Measurements from ENCODE around the gene DNASE1L2.
A peak's percentile ranks its signal among the peaks of the same experiment; 100 is the strongest.
"Not testable (repeated sequence)": the region's sequence is repeated elsewhere in the genome, so short reads cannot be mapped to it uniquely, and the experiment has no call there.

Gene DNASE1L2, protein sequence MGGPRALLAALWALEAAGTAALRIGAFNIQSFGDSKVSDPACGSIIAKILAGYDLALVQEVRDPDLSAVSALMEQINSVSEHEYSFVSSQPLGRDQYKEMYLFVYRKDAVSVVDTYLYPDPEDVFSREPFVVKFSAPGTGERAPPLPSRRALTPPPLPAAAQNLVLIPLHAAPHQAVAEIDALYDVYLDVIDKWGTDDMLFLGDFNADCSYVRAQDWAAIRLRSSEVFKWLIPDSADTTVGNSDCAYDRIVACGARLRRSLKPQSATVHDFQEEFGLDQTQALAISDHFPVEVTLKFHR

DNA sequence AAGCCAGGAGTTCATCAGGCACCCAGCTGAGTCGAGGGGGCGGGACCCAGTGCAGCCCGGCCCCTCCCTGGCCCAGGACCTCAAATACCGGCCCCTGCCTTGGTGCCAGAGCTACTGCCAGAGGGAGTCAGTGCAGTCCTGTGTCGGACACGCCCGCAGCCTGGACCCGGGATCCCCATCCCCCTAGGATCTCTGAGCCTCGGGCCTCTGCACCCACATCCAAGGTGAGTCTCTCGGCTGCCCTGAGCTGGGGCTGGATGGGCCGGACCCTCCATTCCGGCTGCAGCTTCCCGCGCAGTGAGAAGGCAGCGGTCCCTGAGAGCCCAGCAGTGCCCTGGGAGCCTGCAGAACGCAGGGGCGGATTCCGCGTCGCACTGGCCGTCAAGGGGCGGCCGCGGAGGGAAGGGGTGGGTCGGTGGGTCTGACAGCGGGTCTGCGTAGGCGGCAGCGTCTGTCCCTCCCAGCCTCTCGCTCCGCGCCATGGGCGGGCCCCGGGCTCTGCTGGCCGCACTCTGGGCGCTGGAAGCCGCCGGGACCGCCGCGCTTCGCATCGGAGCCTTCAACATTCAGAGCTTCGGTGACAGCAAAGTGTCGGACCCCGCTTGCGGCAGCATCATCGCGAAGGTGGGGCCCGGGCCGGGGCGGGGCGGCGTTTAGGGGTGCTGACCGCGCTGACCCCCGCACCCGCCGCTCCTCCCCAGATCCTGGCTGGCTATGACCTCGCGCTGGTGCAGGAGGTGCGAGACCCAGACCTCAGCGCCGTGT lies at the start of gene DNASE1L2:
Gene DNASE1L2 (plus strand): TSS at position 108 of the 765 bp plus-strand sequence. CDS start 373 bp downstream, at position 481.
- peak in 1 of 2 donors; percentile 26 for ATAC-seq

DNA sequence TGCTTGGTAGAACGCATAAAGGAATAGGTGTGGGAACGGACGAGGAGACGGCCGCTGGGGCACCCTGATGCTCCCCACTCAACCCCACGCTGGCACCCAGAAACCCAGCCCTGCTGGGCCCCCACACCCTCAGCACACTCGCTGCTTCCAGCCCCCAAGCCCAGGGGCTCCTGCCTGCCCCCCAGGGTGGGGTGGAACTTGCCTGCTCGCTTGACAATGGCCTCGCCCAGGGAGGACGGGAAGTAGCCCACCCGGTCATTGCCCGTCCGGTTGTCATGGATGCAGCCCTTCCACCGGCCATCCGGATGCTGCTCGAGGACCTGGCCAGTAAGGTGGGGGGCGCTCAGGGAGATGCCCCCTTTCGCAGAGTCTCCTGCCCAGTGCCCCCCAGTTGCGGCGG lies 49.7 kb upstream of the DNASE1L2 start:
- ATAC-seq: no peak

DNA sequence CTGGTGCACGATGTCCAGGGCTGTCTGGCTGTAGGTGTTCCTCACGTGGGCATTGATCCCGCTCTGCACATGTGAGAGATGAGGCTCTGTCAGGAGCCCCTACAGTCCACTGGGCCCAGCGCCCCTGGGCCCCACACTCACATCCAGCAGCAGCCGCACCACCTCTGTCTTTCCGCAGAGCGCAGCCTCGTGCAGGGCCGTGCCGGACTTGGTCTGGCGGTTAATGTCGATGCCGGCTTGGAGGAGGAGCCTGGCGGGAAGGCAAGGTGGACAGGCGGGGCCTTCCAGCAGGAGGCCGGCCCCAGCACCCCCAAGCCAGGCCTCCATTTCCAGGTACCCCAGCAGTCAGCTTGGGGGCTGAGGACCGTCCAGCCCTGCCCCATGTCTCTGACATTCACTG lies 49.0 kb upstream of the DNASE1L2 start:
- ATAC-seq: no peak

DNA sequence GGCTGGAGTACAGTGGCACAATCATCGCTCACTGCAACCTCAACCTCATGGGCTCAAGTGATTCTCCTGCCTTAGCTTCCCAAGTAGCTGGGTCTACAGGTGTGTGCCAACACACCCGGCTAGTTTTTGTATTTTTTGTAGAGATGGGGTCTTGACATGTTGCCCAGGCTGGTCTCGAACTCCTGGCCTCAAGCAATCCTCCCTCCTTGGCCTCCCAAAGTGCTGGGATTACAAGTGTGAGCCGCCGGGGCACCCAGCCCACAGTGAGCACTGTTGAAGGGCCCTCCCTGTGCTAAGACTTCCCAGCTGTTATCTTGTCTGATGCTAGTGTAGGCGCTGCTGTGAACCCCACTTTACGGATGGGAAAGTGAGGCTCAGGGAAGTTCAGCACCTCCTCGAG lies 47.8 kb upstream of the DNASE1L2 start:
- ATAC-seq: no peak

DNA sequence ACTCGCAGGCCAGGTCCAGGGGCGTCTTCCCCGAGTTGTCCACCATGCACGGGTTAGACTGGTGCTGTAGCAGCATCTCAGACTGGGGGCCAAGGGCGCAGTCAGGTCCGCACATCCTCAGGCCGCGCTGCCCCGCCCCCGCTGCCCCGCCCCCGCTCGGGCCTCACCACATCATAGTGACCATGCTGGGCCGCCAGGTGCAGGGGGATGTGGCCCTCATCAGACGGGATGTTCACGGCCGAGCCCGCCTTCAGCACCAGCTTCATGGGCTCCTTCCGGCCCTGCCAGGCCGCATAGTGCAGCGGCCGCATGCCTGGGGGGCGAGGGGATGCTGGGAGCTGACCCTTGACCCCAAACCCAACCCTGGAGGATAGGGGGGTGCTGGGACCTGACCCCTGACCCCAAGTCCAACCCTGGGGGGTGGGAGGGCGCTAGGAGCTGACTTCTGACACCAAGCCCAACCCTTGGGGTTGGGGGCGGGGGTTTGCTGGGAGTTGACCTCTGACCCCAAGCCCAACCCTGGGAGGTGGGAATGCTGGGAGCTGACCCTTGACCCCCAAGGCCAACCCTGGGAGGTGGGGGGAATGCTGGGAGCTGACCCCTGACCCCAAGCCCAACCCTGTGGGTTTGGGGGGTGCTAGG lies 46.9 kb upstream of the DNASE1L2 start:
- ATAC-seq: no peak

DNA sequence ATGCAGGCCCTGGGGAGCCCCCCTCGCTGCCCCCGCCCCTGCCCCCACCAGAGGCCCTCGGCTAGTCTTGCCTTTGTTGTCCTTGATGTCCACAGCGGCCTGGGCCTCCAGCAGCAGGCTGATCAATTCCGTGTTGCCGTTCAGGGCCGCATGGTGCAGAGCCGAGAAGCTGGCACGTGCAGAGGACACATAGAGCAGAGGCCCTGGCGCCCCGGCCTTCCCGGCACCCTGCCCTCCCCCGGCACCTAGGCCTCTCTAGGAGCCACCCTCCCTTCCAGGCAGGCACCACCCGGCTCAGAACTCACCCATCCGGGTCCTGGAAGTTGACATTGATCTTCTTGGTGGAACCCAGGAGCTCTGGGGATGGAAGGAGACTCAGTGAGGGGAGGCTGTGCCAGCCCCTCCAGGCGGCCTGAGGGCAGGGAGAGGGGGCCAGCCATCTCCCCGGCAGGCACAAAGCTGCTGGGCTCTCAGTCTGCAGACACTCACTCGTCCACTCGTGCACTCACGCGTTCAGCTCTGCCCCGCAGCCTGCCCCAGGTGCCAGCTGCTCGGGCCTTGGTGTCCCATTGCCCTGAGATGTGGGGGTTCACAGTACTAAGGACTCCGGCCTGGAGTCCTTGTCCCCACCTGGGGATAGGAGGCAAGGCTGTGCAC lies 46.1 kb upstream of the DNASE1L2 start:
- no peak for ATAC-seq

DNA sequence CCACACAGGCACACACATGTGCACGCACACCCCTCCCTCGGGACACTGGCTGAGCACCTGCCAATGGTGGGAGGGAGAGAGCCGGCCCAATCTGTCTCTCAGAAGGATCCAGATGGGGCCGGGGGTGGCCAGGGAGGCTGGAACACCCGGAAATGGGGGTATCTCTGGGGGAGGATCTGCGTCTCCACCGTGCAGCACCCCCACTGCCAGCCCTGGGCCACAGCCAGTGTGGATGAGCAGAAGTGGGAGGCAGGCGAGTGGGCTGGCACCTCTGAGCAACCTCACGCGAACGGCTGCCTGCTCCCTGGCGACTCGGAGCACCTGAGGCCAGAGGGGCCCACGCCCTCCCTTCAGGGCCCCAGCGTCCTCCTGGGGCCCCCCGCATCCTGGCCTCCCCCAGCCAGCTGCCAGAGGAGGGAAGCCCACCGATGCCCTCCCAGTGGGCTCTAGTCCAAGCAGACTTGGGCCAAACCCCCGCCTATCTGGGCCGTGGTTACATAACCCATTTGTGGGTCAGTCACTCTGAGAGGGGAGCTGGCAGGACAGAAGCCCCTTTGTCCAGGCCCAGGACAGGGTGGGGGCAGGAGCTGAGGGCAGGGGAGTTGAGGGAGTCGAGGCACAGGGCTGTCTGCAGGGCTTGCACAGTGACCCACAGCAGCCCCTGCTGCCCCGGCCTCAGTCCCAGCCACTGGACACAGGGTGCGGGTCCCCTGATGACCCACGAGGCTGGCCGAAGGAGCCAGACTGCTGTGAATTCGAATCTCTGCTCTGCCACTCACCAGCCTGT lies 45.4 kb upstream of the DNASE1L2 start:
- ATAC-seq: no peak

DNA sequence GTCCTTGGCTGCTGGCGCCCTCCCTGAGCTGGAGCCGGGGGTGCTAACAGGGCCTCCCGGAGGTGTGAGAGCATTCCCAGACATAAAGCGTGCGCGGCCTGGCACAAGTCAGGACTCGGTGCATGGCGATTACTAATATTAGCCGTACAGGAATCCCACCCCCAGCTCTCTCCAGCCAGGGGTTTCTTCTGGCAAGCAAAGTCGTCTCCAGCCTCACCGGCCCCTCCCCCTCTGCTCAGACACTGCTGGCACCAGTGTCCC lies 44.9 kb upstream of the DNASE1L2 start:
- no peak for ATAC-seq

DNA sequence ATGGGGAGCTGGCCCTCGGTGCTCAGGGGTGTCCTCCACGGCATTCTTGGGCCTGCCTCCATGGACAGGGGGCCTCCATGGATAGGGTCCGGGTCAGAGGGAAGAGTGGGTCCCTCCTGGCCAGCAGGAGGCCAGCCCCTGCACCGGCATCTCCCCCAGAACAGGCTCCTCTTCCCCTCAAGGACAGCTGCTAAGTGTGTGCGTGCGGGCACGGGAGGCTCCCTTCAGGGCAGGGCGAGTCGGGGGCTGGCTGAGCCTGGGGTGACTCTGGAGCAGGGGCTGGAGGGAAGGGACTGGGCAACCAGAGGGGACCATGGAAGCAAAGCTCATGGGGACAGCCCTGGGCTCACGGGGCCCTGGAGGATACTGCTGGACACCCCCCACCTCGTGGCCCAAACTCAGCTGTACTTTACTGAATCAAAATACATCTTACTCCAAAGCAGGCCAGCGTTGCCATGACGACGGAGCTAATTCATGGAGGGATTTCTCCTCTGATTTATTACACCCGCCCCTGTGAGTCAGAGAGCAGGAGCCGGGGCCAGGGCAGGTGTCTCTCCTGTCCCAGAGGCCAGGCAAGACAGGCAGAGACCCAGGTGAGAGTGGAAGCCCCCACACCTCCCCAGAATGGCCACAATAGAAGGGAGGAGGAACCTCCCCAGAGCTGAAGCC lies 41.9 kb upstream of the DNASE1L2 start:
- ATAC-seq: no peak

DNA sequence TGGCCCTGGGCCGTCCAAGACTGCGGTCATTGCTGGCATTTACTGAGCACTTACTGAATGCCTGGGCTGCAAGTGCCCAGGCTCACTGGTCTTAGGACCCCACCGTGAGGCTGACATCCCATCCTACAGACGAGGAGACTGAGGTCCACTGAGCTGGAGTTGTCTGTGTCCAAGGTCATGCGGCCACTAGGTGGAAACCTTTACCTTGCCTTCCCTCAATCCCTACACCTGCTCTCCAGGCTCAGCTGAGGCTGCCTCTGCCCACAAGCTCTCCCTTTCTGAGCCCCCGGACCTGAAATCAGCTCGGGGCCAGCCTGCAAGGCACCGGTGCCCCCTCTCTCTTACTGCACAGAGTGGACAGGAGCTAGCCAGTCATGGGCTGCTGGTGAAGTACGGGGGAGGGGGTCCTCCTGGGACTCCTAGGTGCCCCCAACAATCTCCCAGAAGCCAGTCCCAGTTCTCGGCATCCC lies 41.4 kb upstream of the DNASE1L2 start:
- peak; percentile 69 to 80 for ATAC-seq

DNA sequence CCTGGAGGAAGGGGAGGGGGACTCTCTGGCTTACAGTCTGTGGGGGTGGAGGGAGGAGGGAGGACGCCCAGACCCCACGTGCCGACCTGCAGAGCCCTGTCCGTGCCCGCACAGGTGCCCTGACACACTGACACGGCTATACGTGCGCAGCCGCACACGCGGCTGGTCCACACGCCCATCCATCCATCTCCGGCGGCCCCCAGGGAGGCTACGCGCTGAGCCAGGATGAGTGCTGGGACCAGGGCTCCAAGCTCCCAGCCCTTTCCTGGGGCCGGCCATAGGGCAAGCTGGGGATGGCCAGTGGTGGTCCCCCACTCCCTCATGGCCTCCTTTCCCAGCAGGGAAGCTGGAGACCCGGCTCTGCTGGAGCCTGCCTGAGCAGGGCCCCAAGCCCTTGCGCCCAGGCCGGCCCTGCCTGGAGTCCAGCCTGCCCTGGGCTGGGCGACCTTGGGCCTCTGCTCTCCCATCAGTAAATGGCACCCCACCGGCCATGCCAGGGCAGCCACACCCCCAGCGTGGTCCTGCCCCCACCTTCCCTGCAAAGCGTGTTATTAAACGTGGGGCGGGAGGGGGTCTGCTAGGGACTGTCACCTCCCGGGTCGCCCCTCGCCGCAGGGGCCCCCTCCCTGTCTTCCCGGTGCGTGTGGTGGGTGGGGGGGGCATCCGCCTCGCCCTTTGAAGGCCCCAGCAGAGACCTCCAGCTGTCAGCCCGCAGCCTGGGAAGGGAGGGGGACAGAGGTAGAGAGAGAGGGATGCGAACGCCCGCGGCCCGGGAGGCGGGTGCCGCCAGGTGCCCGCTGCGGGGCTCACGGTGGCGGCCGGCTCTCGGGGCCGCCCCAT lies 40.7 kb upstream of the DNASE1L2 start:
- ATAC-seq: no peak

DNA sequence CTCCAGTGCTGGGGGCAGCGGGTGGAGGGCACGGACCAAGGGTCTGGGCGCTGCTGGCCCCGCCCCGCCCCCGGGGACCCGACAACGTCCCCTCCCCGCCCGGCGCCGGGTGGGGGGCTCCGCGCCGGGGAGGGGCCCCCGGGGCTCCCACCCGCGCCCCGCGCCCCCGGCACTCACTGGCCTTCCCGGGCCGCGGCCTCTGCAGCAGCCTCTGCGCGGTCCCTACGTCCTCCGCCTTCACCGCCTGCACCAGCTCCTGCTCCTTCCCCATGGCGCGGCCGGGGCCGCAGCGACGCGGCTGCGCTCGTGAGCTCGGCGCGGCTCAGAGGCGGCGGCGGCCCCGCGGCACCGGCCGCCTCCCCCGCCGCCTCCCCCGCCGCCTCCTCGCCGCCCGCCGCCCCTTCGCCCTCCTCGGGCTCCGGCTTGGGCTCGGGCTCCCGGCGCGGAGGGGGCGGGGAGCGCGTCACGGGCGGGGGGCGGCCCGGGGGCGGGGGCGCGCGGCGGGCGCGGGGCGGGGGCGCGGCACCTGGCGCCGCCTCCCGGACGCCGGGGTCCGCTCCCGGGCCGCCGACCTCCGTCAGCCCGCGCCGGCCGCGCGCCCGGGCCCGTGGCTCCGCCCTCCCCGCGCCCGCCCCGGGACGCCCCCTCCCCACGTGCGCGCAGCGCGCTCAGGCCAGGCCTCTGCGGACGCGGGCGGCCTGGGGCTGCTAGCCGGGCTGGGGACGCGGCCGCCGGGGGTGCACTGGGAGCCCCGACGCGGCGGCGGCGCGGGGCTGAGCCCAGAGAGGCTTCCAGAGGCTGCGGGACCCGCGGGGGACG lies 39.9 kb upstream of the DNASE1L2 start, which contains the start of gene CASKIN1:
Gene CASKIN1 (minus strand): TSS at position 444 of the 819 bp plus-strand sequence. CDS start 173 bp downstream, at position 271.
- peak; percentile 23 to 31 for ATAC-seq

DNA sequence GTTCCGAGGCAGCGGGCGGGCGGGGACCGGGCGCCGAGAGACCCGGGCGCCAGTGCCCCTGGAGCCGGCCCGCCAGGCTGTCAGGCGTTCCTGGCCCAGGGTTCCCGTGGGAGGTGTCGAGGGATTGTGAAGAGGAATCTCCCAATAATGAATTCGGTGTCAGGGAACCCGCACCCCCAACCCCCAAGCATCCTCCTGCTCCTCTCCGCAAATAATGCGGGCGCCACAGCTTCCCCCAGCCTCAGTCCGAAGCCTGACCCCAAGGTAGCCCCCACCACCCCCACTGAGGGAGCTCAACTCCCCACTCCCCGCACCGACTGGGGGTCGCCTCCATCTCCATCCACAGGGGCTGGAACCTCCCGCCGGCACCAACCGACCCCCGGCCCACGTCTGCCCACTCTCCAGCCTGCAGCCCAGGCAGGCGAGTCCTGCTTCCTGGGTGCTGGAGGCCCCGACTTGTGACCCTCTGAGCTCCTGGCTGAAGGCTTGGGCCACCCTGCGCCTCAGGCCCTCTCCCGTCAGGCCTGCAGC lies 39.2 kb upstream of the DNASE1L2 start:
- ATAC-seq: no peak

DNA sequence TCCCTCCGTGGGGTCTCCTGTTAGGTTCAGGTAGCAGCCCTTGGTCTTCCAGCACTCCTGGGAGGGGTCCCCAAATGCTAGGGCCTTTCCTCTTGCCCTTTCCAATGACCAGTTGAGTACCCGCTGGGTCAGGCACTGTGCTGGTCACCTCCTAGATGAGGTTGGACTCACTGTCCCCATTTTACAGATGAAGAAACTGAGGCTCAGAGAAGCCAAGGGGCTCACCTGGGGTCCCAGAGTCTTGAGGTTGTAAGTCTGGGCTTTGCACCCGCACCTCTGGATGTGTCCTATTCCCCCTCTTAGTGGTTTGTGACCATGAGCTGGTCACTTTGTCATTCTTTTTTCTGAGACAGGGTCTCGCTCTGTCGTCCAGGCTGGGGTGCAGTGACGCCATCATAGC lies 38.5 kb upstream of the DNASE1L2 start:
- no peak for ATAC-seq

DNA sequence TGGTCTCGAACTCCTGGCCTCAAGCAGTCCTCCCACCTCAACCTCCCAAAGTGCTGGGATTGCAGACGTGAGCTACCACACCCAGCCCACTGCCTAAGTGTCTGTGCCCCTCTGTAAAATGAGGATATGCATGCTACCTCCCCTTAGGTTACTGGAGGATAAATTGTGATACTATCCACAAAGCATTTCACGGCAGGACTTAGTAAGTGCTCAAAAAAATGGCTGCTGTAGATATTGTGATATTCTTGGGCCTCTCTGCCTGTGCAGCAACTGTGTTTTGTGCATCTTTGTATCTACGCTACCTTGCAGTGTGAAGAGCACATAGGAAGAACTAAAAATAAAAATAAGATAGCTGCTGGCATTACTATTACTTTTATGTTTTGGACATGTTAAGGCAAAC lies 38.0 kb upstream of the DNASE1L2 start:
- ATAC-seq: no peak

DNA sequence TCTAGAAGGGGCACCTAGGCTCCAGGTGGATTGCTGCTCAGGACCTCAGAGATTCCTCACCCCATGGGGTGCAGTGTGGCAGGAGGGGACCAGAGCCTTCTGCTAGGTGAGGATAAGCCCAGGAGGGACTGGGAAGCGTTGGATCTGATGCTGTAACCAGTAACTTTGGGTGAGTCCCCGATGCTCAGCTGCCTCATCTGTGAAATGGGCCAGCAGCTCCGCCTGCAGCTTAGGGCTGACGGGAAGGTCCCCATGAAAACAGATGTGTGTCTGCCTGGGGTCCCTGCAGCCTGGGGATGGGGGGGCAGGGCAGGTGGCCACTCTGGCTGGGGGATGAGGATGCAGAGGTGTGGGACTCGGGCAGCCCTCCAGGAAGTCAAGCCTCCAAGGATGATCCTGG lies 37.1 kb upstream of the DNASE1L2 start:
- ATAC-seq: no peak

DNA sequence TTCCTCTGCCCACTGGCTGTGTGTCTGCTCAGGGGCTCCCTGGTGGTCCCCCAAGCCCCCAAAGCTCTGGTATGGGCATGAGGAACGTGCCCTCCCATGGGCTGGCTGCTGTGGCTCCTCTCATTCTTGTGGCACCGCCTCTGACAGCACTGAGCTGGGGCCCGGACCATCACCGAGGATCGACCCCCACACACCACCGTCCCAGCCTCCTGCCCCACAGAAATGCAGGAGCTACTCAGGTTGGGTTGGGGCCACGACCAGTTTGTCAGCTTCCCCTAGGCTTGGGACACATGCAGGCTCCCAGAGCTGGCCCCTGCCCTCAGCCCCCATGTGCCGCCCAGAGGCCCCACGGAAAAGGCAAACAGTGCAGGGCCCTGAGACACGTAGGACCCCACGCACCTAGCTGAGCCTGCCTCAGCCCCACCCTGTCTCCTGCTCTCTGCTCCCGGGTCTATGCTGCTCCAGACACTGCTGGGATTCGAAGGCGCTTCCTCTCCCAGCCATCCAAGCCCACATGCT lies 36.6 kb upstream of the DNASE1L2 start:
- no peak for ATAC-seq

DNA sequence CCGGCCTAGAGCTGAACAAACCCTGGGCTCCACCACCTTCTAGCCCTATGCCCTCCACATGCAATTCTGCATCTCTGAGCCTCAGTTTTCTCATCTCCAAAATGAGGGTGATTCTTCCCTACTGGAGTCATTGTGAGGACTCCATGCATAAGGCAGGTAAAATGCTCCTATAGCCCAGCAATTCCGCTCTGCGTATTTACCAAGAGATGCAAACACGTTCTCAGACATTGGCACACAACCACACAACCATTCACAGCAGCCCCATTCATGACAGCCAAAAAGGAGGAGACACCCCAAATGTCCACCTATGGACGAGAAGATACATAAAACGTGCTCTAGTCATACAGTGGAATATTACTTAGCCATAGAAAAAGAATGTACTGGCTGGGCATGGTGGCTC lies 35.9 kb upstream of the DNASE1L2 start:
- no peak for ATAC-seq

DNA sequence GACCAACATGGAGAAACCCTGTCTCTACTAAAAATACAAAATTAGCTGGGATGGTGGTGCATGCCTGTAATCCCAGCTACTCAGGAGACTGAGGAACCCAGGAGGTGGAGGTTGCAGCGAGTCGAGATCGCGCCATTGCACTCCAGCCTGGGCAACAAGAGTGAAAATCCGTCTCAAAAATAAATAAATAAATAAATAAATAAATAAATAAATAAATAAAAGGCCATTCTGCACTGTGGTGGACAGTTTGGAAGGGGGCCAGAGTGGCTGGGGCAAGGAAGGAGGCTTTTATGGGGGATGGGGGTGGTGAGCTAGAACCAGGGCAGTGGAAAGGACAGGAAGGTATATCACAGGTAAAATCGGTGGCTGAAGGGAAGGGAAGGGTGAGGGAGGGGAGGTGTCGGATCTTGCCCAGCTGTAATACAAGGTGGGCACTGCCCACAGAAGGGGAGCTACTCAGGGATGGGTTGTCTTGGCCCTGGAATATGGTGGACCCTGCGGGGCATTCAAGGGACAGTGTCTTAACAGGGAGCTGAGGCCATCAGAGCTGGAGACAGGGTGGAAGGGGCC lies 33.0 kb upstream of the DNASE1L2 start:
- not testable (repeated sequence) for ATAC-seq

Measured in activated CD4-positive, CD25-positive, alpha-beta regulatory T cell treated with anti-CD3 and anti-CD28 coated beads, Interleukin-2, amount 50 U/mL, for 24 hours (primary cell).